Calu3 (cell line): ENCODE data around the gene IRX5. TPM values are rescaled to one million over a fixed set of nuclear protein-coding genes. Genes with fewer than 3 reads are reported as not detected.

Experiments
- BruUV-seq: library from RNA; stranded (reverse); fragments of 400-500 nt; replicated peaks from 2 replicates; lab custom pipeline; 2021; lab: Mats Ljungman, UMichigan
- CTCF ChIA-PET: fragments of 300-600 bp; sonication (Branson Sonifier 250); formaldehyde crosslinking; loops from one replicate; lab custom pipeline; 2022; ENCODE audit warnings: antibody characterized with exemption; lab: Charles Lee
- DNase-seq: peaks from one replicate; pipeline ENCODE4 v3.0.0; 2022
- H3K27ac Mint-ChIP-seq: one replicate; pipeline ENCODE4 v1.8.0; 2022; ENCODE audit warnings: mixed read lengths; ENCODE audit not compliant: unreplicated experiment
- H3K27me3 Mint-ChIP-seq: one replicate; pipeline ENCODE4 v1.8.0; 2022; ENCODE audit warnings: mixed read lengths; ENCODE audit not compliant: unreplicated experiment
- H3K36me3 Mint-ChIP-seq: one replicate; pipeline ENCODE4 v1.8.0; 2022; ENCODE audit warnings: mild to moderate bottlenecking, moderate library complexity, mixed read lengths; ENCODE audit not compliant: insufficient read depth, unreplicated experiment
- H3K4me1 Mint-ChIP-seq: one replicate; pipeline ENCODE4 v1.8.0; 2022; ENCODE audit warnings: mild to moderate bottlenecking, low read depth, mixed read lengths; ENCODE audit not compliant: unreplicated experiment
- H3K4me3 Mint-ChIP-seq: one replicate; pipeline ENCODE4 v1.8.0; 2022; ENCODE audit warnings: mild to moderate bottlenecking, low read depth, moderate library complexity, mixed read lengths; ENCODE audit not compliant: unreplicated experiment
- H3K9me3 Mint-ChIP-seq: one replicate; pipeline ENCODE4 v1.8.0; 2022; ENCODE audit warnings: low read depth, mixed read lengths; ENCODE audit not compliant: unreplicated experiment
- CTCF ChIP-seq: fragments of 200-600 bp; IDR thresholded peaks from one replicate; pipeline ENCODE4 v1.8.0; 2022; ENCODE audit warnings: antibody characterized with exemption; ENCODE audit not compliant: unreplicated experiment
- intact Hi-C: fragments of 100-400 bp; cut with micrococcal nuclease; formaldehyde crosslinking; loops from one replicate; pipeline ENCODE4 v1.10.0; 2022; ENCODE audit not compliant: unreplicated experiment
- total RNA-seq: library from RNA; stranded (reverse); gene quantifications from 2 replicates; pipeline ENCODE4 v1.2.3, GENCODE V29; 2022

IRX5 gene
- total RNA-seq, 1 experiment from 2014 or later, result 2.5 TPM

- BruUV-seq, result no TSS peak
- Mint-ChIP-seq H3K9me3 (no peaks in the 10 kb centered on the region), H3K4me1 (peaks cover 18% of the 10 kb centered on the region), H3K4me3 (peak overlapping the region; percentile 95), H3K27me3 (no peaks in the 10 kb centered on the region), H3K36me3 (peaks cover 49% of the 10 kb centered on the region), H3K27ac (peak overlapping the region; percentile 72)
- peak; percentile 35 for DNase-seq
- intact Hi-C loops, result loop anchor here (10.0 kb wide), 1 partner anchor 643 kb away; the partner anchor contains the start of gene IRX3
- CTCF ChIA-PET, result no interaction called here
- TF ChIP-seq CTCF, result no peak
Observed at GRCh38 chr16:54928016-54928356, 2.7 kb upstream of the IRX5 start.

- no peaks in the 10 kb centered on the region for H3K27me3 Mint-ChIP-seq
- peak overlapping the region; percentile 84 for H3K27ac Mint-ChIP-seq
- intact Hi-C loops, result loop anchor here (10.0 kb wide), 1 partner anchor 644 kb away; the partner anchor contains the start of gene IRX3
- no TSS peak for BruUV-seq
- H3K4me1 Mint-ChIP-seq, result peaks cover 18% of the 10 kb centered on the region
- no peaks in the 10 kb centered on the region for H3K9me3 Mint-ChIP-seq
- no peak for TF ChIP-seq CTCF
- H3K36me3 Mint-ChIP-seq, result peaks cover 51% of the 10 kb centered on the region
- CTCF ChIA-PET, result interaction anchor here (0.8 kb wide), 2 partner anchors 296 to 1379 kb away, joined by 3 to 4 read pairs; no protein-coding TSS in a partner anchor
- peak overlapping the region; percentile 95 for H3K4me3 Mint-ChIP-seq
- DNase-seq, result peak; percentile 69
Observed at GRCh38 chr16:54928411-54929089, 2.1 kb upstream of the IRX5 start.

GRCh38 chr16:54929090-54930004 is 1.3 kb upstream of the IRX5 start:
- no TSS peak for BruUV-seq

More at GRCh38 chr16:54929090-54930004, 1.3 kb upstream of the IRX5 start:
- Mint-ChIP-seq H3K27ac (peak overlapping the region; percentile 84), H3K4me3 (peak overlapping the region; percentile 95), H3K9me3 (no peaks in the 10 kb centered on the region), H3K27me3 (no peaks in the 10 kb centered on the region), H3K4me1 (peaks cover 18% of the 10 kb centered on the region), H3K36me3 (peaks cover 53% of the 10 kb centered on the region)
- intact Hi-C loops, result loop anchor here (5.0 to 10.0 kb wide), 2 partner anchors 645 to 1167 kb away; partner anchors contain the start of gene IRX3
- peak; percentile 100 for DNase-seq
- CTCF ChIA-PET, result interaction anchor here (0.8 kb wide), 2 partner anchors 295 to 1379 kb away, joined by 3 to 4 read pairs; no protein-coding TSS in a partner anchor
- TF ChIP-seq CTCF, result no peak
